BLaER1 treated with 17β-estradiol and CSF1 and Interleukin-3, amounts not matched to agents 10 nM and 100 nM (cell line): Measurements from ENCODE around the gene ZNF581.

ENCODE experiments used
- H3K27ac ChIP-seq, 11 experiments: shearing (Covaris generic); formaldehyde crosslinking; 2 replicates each; pipeline ENCODE4 v1.8.1; 2022
- H3K27me3 ChIP-seq, 11 experiments: shearing (Covaris generic); formaldehyde crosslinking; 2 replicates each; pipeline ENCODE4 v1.8.1; 2022
- H3K36me3 ChIP-seq, 11 experiments: shearing (Covaris generic); formaldehyde crosslinking; 2 replicates each; pipeline ENCODE4 v1.8.1; 2022
- H3K4me1 ChIP-seq, 10 experiments: shearing (Covaris generic); formaldehyde crosslinking; 2 replicates each; pipeline ENCODE4 v1.8.1; 2022
- H3K4me2 ChIP-seq, 11 experiments: shearing (Covaris generic); formaldehyde crosslinking; 2 replicates each; pipeline ENCODE4 v1.8.1; 2022
- H3K4me3 ChIP-seq, 10 experiments: shearing (Covaris generic); formaldehyde crosslinking; 2 replicates each; pipeline ENCODE4 v1.8.1; 2022
- H3K9ac ChIP-seq, 11 experiments: shearing (Covaris generic); formaldehyde crosslinking; 2 replicates each; pipeline ENCODE4 v1.8.1; 2022
- H3K9me3 ChIP-seq, 11 experiments: shearing (Covaris generic); formaldehyde crosslinking; replicated peaks in 1 of 11; 2 replicates each; pipeline ENCODE4 v1.8.1; 2022
- H4K20me1 ChIP-seq, 11 experiments: shearing (Covaris generic); formaldehyde crosslinking; 2 replicates each; pipeline ENCODE4 v1.8.1; 2022
- Cebpa-rat ChIP-seq, 11 experiments: shearing (Covaris generic); IDR thresholded peaks; 2 replicates each; pipeline ENCODE4 v1.8.1; 2022

Gene ZNF581

GRCh38 chr19:55684946-55685681 is 41.7 kb downstream of the ZNF581 start:
- Histone ChIP-seq H3K4me1 (peaks cover 33 to 53% (median 45%) of the 10 kb centered on the region in 10 experiments), H3K36me3 (peaks cover 90 to 100% (median 97%) of the 10 kb centered on the region in 11 experiments), H4K20me1 (peaks cover 99 to 100% (median 100%) of the 10 kb centered on the region in 11 experiments), H3K27me3 (no peaks in the 10 kb centered on the region), H3K9me3 (no peaks in the 10 kb centered on the region), H3K4me3 (no peak overlapping the region), H3K4me2 (no peak overlapping the region), H3K9ac (peak overlapping the region in 4 of 11 experiments; percentile 22 to 42 (median 30); a peak in 2 of 22 replicates), H3K27ac (no peak overlapping the region)
- TF ChIP-seq Cebpa-rat (IDR thresholded peaks at IDR 0.05), result no peak

- H3K36me3 ChIP-seq, result peaks cover 90 to 100% (median 97%) of the 10 kb centered on the region in 11 experiments
- H3K27ac ChIP-seq, result no peak overlapping the region
- peaks cover 99 to 100% (median 100%) of the 10 kb centered on the region in 11 experiments for H4K20me1 ChIP-seq
- H3K9ac ChIP-seq, result peak overlapping the region in 5 of 11 experiments; percentile 21 to 42 (median 26); a peak in 4 of 22 replicates
- no peak for TF ChIP-seq Cebpa-rat (IDR thresholded peaks at IDR 0.05)
- no peaks in the 10 kb centered on the region for H3K27me3 ChIP-seq
- H3K4me3 ChIP-seq, result no peak overlapping the region
- H3K9me3 ChIP-seq, result no peaks in the 10 kb centered on the region
- no peak overlapping the region for H3K4me2 ChIP-seq
- peaks cover 29 to 50% (median 40%) of the 10 kb centered on the region in 10 experiments for H3K4me1 ChIP-seq
Measured at GRCh38 chr19:55685776-55686175, 42.3 kb downstream of the ZNF581 start.

GRCh38 chr19:55686311-55687050 is 43.0 kb downstream of the ZNF581 start:
- no peak overlapping the region; a peak in 1 of 22 replicates for H3K27ac ChIP-seq
- H4K20me1 ChIP-seq, result peaks cover 98 to 100% (median 100%) of the 10 kb centered on the region in 11 experiments
- no peak overlapping the region for H3K4me3 ChIP-seq
- H3K9ac ChIP-seq, result peak overlapping the region in 7 of 11 experiments; percentile 5 to 52 (median 34); a peak in 7 of 22 replicates
- H3K4me2 ChIP-seq, result peak overlapping the region in 1 of 11 experiments; percentile 51; a peak in 1 of 22 replicates
- H3K9me3 ChIP-seq, result no peaks in the 10 kb centered on the region
- peaks cover 22 to 44% (median 34%) of the 10 kb centered on the region in 10 experiments; a peak in 19 of 20 replicates for H3K4me1 ChIP-seq
- TF ChIP-seq Cebpa-rat (IDR thresholded peaks at IDR 0.05), result no peak
- H3K36me3 ChIP-seq, result peaks cover 90 to 100% (median 97%) of the 10 kb centered on the region in 11 experiments
- H3K27me3 ChIP-seq, result no peaks in the 10 kb centered on the region

- Histone ChIP-seq H3K27me3 (no peaks in the 10 kb centered on the region), H4K20me1 (peaks cover 87 to 100% (median 96%) of the 10 kb centered on the region in 11 experiments), H3K27ac (peak overlapping the region in 4 of 11 experiments; percentile 1 to 47 (median 30); a peak in 7 of 22 replicates), H3K4me1 (peaks cover 22 to 44% (median 34%) of the 10 kb centered on the region in 10 experiments; a peak in 19 of 20 replicates), H3K9ac (peak overlapping the region in 9 of 11 experiments; percentile 28 to 54 (median 40); a peak in 13 of 22 replicates), H3K4me3 (no peak overlapping the region), H3K36me3 (peaks cover 87 to 100% (median 97%) of the 10 kb centered on the region in 11 experiments), H3K9me3 (no peaks in the 10 kb centered on the region), H3K4me2 (peak overlapping the region in 9 of 11 experiments; percentile 26 to 64 (median 51); a peak in 16 of 22 replicates)
- no peak for TF ChIP-seq Cebpa-rat (IDR thresholded peaks at IDR 0.05)
Measured at GRCh38 chr19:55687281-55688201, 44.1 kb downstream of the ZNF581 start.

- TF ChIP-seq Cebpa-rat (IDR thresholded peaks at IDR 0.05), result no peak
- peak overlapping the region in 6 of 11 experiments; percentile 1 to 47 (median 30); a peak in 8 of 22 replicates for H3K27ac ChIP-seq
- no peaks in the 10 kb centered on the region for H3K9me3 ChIP-seq
- peaks cover 22 to 44% (median 34%) of the 10 kb centered on the region in 10 experiments; a peak in 19 of 20 replicates for H3K4me1 ChIP-seq
- peaks cover 87 to 100% (median 97%) of the 10 kb centered on the region in 11 experiments for H3K36me3 ChIP-seq
- no peaks in the 10 kb centered on the region for H3K27me3 ChIP-seq
- peak overlapping the region in 9 of 11 experiments; percentile 26 to 64 (median 51); a peak in 15 of 22 replicates for H3K4me2 ChIP-seq
- peak overlapping the region in 5 of 11 experiments; percentile 7 to 54 (median 34); a peak in 8 of 22 replicates for H3K9ac ChIP-seq
- H4K20me1 ChIP-seq, result peaks cover 78 to 100% (median 95%) of the 10 kb centered on the region in 11 experiments
- H3K4me3 ChIP-seq, result no peak overlapping the region
Measured at GRCh38 chr19:55688422-55689218, 45.2 kb downstream of the ZNF581 start.

GRCh38 chr19:55689411-55690108 is 46.1 kb downstream of the ZNF581 start:
- no peaks in the 10 kb centered on the region for H3K9me3 ChIP-seq
- H3K9ac ChIP-seq, result peak overlapping the region in 5 of 11 experiments; percentile 9 to 50 (median 23); a peak in 3 of 22 replicates
- peaks cover 68 to 100% (median 92%) of the 10 kb centered on the region in 11 experiments for H4K20me1 ChIP-seq
- 0 out of 22 replicates have a peak overlapping the region, but pooled peaks of 2 of the 11 experiments have one; percentile 16 to 22 for H3K27ac ChIP-seq
- no peak for TF ChIP-seq Cebpa-rat (IDR thresholded peaks at IDR 0.05)
- no peaks in the 10 kb centered on the region for H3K27me3 ChIP-seq
- no peak overlapping the region for H3K4me3 ChIP-seq
- H3K4me2 ChIP-seq, result peak overlapping the region in 6 of 11 experiments; percentile 20 to 44 (median 31); a peak in 7 of 22 replicates
- H3K36me3 ChIP-seq, result peaks cover 87 to 100% (median 97%) of the 10 kb centered on the region in 11 experiments
- H3K4me1 ChIP-seq, result peaks cover 22 to 44% (median 34%) of the 10 kb centered on the region in 10 experiments; a peak in 19 of 20 replicates
